NCI-H2227 (cell line): Measurements from ENCODE around the gene APLN.

Experiments used
- DNase-seq: peaks from one replicate; lab custom pipeline; 2025; ENCODE audit not compliant: unreplicated experiment; lab: John Stamatoyannopoulos, UW

Gene APLN

GRCh38 chrX:129663171-129663570 lies 8.4 kb upstream of the APLN start:
- no peak for DNase-seq

GRCh38 chrX:129661369-129661768 lies 6.6 kb upstream of the APLN start:
- no peak for DNase-seq

- DNase-seq = no peak
Measured at GRCh38 chrX:129659861-129660260, 5.1 kb upstream of the APLN start.

- DNase-seq = no peak
Measured at GRCh38 chrX:129659141-129659540, 4.4 kb upstream of the APLN start.

- DNase-seq = no peak
Measured at GRCh38 chrX:129658429-129658828, 3.7 kb upstream of the APLN start.

- DNase-seq = peak; percentile 13
Measured at GRCh38 chrX:129655547-129656249, 942 bp upstream of the APLN start.

- peak; percentile 74 for DNase-seq
Measured at GRCh38 chrX:129653971-129654651, 645 bp downstream of the APLN start.

- no peak for DNase-seq
Measured at GRCh38 chrX:129653181-129653970, 1.4 kb downstream of the APLN start.

GRCh38 chrX:129652565-129653169 lies 2.1 kb downstream of the APLN start:
- DNase-seq = no peak

- no peak for DNase-seq
Measured at GRCh38 chrX:129651756-129652564, 2.8 kb downstream of the APLN start.

GRCh38 chrX:129650821-129651510 lies 3.8 kb downstream of the APLN start:
- DNase-seq = no peak

GRCh38 chrX:129650183-129650689 lies 4.5 kb downstream of the APLN start:
- DNase-seq = no peak

GRCh38 chrX:129649268-129650182 lies 5.2 kb downstream of the APLN start:
- no peak for DNase-seq

- no peak for DNase-seq
Measured at GRCh38 chrX:129648514-129649267, 6.1 kb downstream of the APLN start.

GRCh38 chrX:129647418-129648410 lies 7.0 kb downstream of the APLN start:
- no peak for DNase-seq

GRCh38 chrX:129646566-129647417 lies 8.0 kb downstream of the APLN start:
- no peak for DNase-seq
